ENCODE data around the gene STARD5. TPM values are rescaled to one million over a fixed set of nuclear protein-coding genes. Genes with fewer than 3 reads are reported as not detected.
"Not testable (repeated sequence)": the region's sequence is repeated elsewhere in the genome, so short reads cannot be mapped to it uniquely, and the experiment has no call there.

STARD5 gene
- polyA plus RNA-seq (ENCODE audit: insufficient read length in 10 of 10), result 1 to 10 TPM; 2.6 to 6.5 (median 4.4) TPM
- long read RNA-seq, donor 1, full-length matches to known transcripts, result 2 of 2 reads
- long read RNA-seq, donor 1, partial matches to known transcripts, result 0 of 2 reads
- long read RNA-seq, donor 1, other reads (novel, unspliced or antisense), result 0 of 2 reads
- long read RNA-seq, donor 2, result 0 reads
- long read RNA-seq, donor 3, result 0 reads
- long read RNA-seq, donor 4, full-length matches to known transcripts, result 2 of 2 reads
- long read RNA-seq, donor 4, partial matches to known transcripts, result 0 of 2 reads
- long read RNA-seq, donor 4, other reads (novel, unspliced or antisense), result 0 of 2 reads
- long read RNA-seq, donor 5, result 0 reads
- long read RNA-seq, donor 6, result 0 reads
- long read RNA-seq, donor 7, partial matches to known transcripts, result 0 of 1 reads
- long read RNA-seq, donor 7, other reads (novel, unspliced or antisense), result 0 of 1 reads
- long read RNA-seq, donor 8, full-length matches to known transcripts, result 3 of 3 reads
- long read RNA-seq, donor 8, partial matches to known transcripts, result 0 of 3 reads
- long read RNA-seq, donor 8, other reads (novel, unspliced or antisense), result 0 of 3 reads
- long read RNA-seq, donor 9, result 0 reads

- peak; percentile 97 to 99 (median 98) for DNase-seq
Observed at GRCh38 chr15:81323944-81324881, at the start of gene STARD5. TSS of gene STARD5 (minus strand) at chr15:81324141. CDS start at chr15:81324099, 42 bp downstream.

- DNase-seq, result no peak
Observed at GRCh38 chr15:81373176-81373575, 49.2 kb upstream of the STARD5 start.

- no peak for DNase-seq
Observed at GRCh38 chr15:81372575-81372974, 48.6 kb upstream of the STARD5 start.

GRCh38 chr15:81363718-81364500, 40.0 kb upstream of the STARD5 start:
- DNase-seq, result peak; percentile 43 to 83 (median 60)

DNA sequence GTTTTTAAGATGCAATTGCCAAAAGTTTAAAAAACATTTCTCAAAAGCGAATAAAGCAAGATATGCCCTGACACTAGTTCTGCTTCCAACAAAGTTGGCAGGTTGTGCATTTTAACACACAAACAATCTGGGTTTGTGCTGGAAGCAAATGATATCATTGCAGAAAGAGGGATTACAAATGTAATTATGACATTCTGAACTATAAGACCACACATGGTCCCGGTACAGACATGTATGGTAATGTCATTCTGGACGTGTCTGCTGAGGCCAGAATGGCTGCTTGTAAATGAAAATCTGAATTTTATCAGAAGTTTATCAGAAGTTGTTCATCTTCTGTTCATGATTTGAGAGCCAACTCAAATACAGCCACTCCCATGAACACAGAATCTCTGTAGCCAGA, 39.3 kb upstream of the STARD5 start:
- peak; percentile 12 to 66 (median 27) for DNase-seq

DNA sequence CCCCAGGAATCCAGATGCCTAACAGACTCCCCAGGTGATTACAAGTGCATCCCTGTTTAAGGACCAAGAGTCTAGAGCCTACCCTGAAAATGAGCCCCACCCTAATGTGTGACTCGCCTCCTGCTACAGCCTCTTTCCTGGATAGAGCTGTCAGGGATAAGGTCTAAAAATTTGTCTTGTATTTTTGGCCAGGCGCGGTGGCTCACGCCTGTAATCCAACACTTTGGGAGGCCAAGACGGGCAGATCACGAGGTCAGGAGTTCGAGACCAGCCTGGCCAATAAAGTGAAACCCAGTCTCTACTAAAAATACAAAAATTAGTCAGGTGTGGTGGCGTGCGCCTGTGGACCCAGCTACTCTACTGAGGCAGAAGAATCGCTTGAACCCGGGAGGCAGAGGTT, 38.8 kb upstream of the STARD5 start:
- no peak for DNase-seq

DNA sequence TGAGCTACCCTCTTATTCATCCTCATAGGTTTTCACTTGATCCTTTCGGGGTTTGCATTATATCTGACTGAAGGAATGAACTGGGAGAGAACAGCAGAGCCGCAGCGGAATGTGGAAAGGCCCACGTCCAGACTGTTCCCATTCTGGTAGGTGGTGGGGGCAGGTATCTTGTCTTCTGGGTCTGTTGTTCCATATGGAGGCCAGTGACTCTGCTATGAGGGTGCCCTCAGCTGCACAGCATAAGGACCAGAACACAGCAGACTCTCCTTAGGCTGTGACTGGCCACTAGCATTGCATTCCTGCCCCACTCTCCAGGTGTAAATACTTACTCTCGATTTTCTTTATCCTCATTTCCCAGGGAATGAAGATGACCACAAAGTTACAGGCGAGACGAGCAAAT, 38.0 kb upstream of the STARD5 start:
- no peak for DNase-seq

DNA sequence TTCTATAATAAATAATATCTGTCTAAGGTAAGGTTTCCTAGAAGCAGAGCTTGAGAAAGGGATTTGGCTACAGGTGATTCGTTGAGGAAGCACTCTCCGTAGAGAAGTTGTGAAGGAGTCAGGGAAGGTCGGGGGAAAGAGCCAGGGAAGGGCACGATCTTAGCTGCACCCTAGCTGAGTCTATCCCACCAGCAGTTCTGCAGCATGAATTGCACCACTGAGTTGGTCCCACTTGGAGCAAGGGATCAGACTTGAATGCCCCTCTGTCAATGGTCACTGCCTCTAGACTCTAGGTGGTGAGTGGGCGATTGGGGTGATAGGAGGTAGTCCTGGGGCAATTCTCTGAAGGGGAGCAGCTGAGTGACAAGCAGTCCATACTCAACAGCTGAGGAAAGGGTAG, 36.5 kb upstream of the STARD5 start:
- no peak for DNase-seq

- no peak for DNase-seq
Observed at GRCh38 chr15:81358248-81358647, 34.3 kb upstream of the STARD5 start.

GRCh38 chr15:81357180-81357686, 33.3 kb upstream of the STARD5 start:
- no peak for DNase-seq

- no peak for DNase-seq
Observed at GRCh38 chr15:81356252-81356651, 32.3 kb upstream of the STARD5 start.

- DNase-seq, result no peak
Observed at GRCh38 chr15:81351651-81352050, 27.7 kb upstream of the STARD5 start.

DNA sequence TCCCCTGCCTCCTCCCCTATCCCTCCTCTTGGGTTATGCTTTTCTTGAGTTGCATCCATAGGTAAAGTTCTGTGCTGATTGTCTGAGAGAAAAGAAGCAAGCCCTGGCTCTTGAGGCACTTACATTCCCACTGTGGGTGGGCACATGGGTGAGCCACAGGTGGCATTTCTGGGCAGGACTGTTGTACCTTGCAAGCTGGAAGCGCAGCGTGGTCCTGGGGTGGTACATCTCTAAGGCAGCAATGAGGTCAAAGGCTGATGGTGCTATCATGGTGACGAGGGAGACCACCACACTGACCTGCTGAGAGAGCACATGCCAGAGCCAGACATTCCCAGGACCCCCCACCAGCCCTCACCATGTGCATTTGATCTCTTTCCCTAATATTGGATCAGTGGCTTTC, 25.3 kb upstream of the STARD5 start:
- no peak for DNase-seq

GRCh38 chr15:81348691-81349090, 24.8 kb upstream of the STARD5 start:
- DNase-seq, result not testable (repeated sequence)

DNA sequence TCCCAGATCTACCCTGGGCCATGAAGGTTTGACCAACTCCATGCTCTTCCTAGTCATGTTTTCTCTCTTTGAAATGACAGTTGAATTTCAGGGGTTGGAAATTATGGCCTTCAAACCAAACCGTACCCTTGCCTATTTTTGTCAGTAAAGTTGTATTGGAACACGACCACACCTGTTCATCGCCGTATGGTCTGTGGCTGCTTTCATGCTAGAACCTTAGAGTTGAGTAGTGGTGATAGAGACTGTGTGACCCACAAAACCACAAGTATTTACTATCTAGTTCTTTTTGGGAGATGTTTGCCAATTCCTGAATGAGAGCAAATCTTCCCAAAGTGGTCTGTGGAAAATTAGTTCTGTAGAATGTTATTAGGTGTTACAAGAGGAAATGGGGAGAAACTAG, 24.0 kb upstream of the STARD5 start:
- no peak for DNase-seq

DNA sequence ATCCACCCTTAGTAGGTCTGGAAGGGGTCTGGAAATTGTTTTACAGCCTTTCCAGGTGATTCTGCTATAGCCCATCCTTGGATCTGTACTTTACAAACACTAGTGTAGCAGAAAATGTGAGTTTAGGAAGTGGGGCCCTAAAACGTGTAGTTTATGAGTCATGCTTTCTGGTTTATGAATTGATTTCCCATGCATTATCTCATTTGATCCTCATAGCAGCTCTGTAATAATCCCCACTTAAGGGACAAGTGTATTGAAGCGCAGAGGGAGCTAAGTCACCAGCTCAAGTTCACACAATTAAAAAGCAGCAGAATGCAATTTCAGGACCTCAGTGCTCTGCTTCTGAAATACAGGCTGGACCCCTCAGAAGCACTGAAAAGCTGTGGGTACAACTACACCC, 22.7 kb upstream of the STARD5 start:
- no peak for DNase-seq

GRCh38 chr15:81343371-81343770, 19.4 kb upstream of the STARD5 start:
- no peak for DNase-seq

- no peak for DNase-seq
Observed at GRCh38 chr15:81341351-81341750, 17.4 kb upstream of the STARD5 start.

DNA sequence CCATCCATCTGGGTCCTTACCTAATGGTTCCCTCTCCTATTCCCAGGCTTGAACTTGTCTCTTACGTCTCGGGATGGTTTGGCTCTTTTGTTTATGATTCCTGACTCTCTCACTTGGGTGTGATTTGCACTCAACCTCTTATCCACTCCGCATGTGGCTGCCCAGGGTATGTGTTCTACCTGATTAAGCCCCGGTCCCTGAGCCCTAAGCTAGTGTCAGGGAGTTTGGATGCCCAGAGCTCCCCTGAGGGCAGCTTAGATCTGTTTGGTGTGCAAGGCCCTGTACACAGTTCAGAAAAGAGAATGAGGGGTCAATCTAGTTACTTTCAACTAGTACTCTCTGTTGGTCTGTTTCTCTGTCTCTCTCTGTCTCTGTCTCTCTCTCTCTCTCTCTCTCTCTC, 15.9 kb upstream of the STARD5 start:
- no peak for DNase-seq

DNA sequence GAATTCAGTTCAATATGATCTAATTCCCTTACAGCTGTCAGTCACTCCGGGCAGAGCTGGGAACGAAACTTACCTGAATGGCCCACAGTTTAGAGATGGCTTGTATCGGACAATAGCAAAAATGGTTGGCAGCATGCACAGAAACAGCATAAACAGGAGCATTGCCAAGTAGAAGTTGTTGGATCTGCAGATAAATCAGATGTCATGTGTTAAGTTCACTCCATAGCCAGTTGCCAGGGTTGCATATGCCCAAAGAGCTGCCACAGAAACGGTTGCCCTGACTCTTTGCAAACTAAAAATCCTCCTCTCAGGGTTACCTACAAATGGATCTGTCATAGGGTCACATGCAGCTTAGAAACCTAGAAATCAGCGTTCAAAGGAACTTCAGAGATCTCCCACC, 15.4 kb upstream of the STARD5 start:
- DNase-seq, result no peak

Measured in muscle of back (tissue), 13 donors.